K562 (cell line): ENCODE results near the gene FSCN2. TPM values are rescaled to one million over a fixed set of nuclear protein-coding genes. Genes with fewer than 3 reads are reported as not detected.

Experiments
- ATAC-seq: fragments of 200-7000 bp; cut with Tn5 transposase; 3 replicates; pipeline ENCODE4 v1.9.1; 2020; ENCODE audit warnings: moderate library complexity
- BruUV-seq: library from RNA; stranded (reverse); fragments of 400-500 nt; replicated peaks from 2 replicates; lab custom pipeline; 2021; lab: Mats Ljungman, UMichigan
- CTCF ChIA-PET: fragments of 300-600 bp; formaldehyde crosslinking; extraction: SDS; loops from one replicate; lab custom pipeline; 2021; ENCODE audit warnings: low intra/inter-chr PET ratio; lab: Yijun Ruan, JAX
- POLR2A ChIA-PET: fragments of 300-600, 350-650 bp; sonication (Branson Sonifier 250); formaldehyde crosslinking; extraction: SDS; loops from one replicate; lab custom pipeline; 2021; ENCODE audit warnings: antibody characterized with exemption, inconsistent platforms; lab: Yijun Ruan, JAX
- DNase-seq, 4 experiments: peaks; one replicate each; pipeline versions ENCODE4 v3.0.0 to v3.0.0-alpha.2; 2011 to 2018; ENCODE audit warnings: low spot score in 3 of 4, mixed read lengths in 3 of 4; ENCODE audit errors: extremely low read depth in 1 of 4
- FAIRE-seq: peaks from 2 replicates; lab custom pipeline; 2011; peaks lifted over from hg19 to GRCh38; lab: Jason Lieb, UNC
- H2AFZ ChIP-seq: 2 replicates; pipeline ENCODE4 v1.6.0; 2011; ENCODE audit warnings: low read depth, low read length, control low read depth, inconsistent platforms
- H3K27ac ChIP-seq: fragments of 200-600 bp; 3 replicates; pipeline ENCODE4 v1.8.0; 2011; ENCODE audit warnings: low read depth, mild to moderate bottlenecking, control low read depth, inconsistent platforms, low read length, moderate library complexity, mixed read lengths; ENCODE audit errors: extremely low read depth
- H3K27me3 ChIP-seq, 2 experiments: fragments of 300-600 bp in 1 of 2; 2 replicates in 1 of 2; 3 replicates in 1 of 2; pipeline versions ENCODE4 v1.6.0 to v1.8.0; 2011; ENCODE audit warnings: inconsistent platforms in 2 of 2, low read length in 2 of 2, mild to moderate bottlenecking in 1 of 2, mixed read lengths in 1 of 2, moderate library complexity in 1 of 2; ENCODE audit not compliant: control insufficient read depth in 2 of 2, insufficient read depth in 2 of 2
- H3K36me3 ChIP-seq: fragments of 300-600 bp; 3 replicates; pipeline ENCODE4 v1.8.0; 2011; ENCODE audit warnings: mild to moderate bottlenecking, low read length, inconsistent platforms; ENCODE audit not compliant: control insufficient read depth, insufficient read depth
- H3K4me1 ChIP-seq, 2 experiments: fragments of 200-600 bp in 1 of 2; replicated peaks in 1 of 2; 2 replicates in 1 of 2; 3 replicates in 1 of 2; pipeline versions ENCODE4 v1.5.1 to v1.8.0; 2011; ENCODE audit warnings: inconsistent platforms in 2 of 2, low read length in 2 of 2, mild to moderate bottlenecking in 1 of 2, mixed read lengths in 1 of 2, moderate library complexity in 1 of 2; ENCODE audit not compliant: control insufficient read depth in 2 of 2, insufficient read depth in 2 of 2
- H3K4me2 ChIP-seq: 2 replicates; pipeline ENCODE4 v1.6.1; 2011; ENCODE audit warnings: low read length, control low read depth, inconsistent platforms, mixed read lengths; ENCODE audit not compliant: insufficient read depth
- H3K4me3 ChIP-seq: fragments of 200-600 bp; sonication (generic), shearing (Covaris generic); 2 replicates; pipeline ENCODE4 v1.5.1; 2016; ENCODE audit warnings: control low read depth, inconsistent platforms
- H3K79me2 ChIP-seq: fragments of 200-600 bp; 3 replicates; pipeline ENCODE4 v1.8.0; 2011; ENCODE audit warnings: low read length, inconsistent platforms; ENCODE audit not compliant: control insufficient read depth, insufficient read depth
- H3K9ac ChIP-seq, 2 experiments: 2 replicates each; pipeline versions ENCODE4 v1.6.0 to v1.6.1; 2011; ENCODE audit warnings: low read depth in 2 of 2, low read length in 2 of 2, control low read depth in 1 of 2, inconsistent platforms in 1 of 2, mild to moderate bottlenecking in 1 of 2, mixed read lengths in 1 of 2; ENCODE audit not compliant: insufficient read depth in 1 of 2
- H3K9me1 ChIP-seq: one replicate; pipeline ENCODE4 v1.6.0; 2011; ENCODE audit warnings: inconsistent platforms, mild to moderate bottlenecking, low read length, moderate library complexity; ENCODE audit not compliant: control insufficient read depth, insufficient read depth
- H3K9me3 ChIP-seq: replicated peaks from 2 replicates; pipeline ENCODE4 v1.5.1; 2011; ENCODE audit warnings: low read depth, low read length, inconsistent platforms; ENCODE audit not compliant: control insufficient read depth, insufficient read depth
- H4K20me1 ChIP-seq: replicated peaks from 2 replicates; pipeline ENCODE4 v1.6.1; 2011; ENCODE audit warnings: low read length, inconsistent platforms, mixed read lengths; ENCODE audit not compliant: control insufficient read depth, insufficient read depth
- CHD2 ChIP-seq: IDR thresholded peaks from 2 replicates; pipeline ENCODE4 v1.6.1; 2011; ENCODE audit warnings: low read depth, low read length
- KLF1 ChIP-seq: fragments of 450-650 bp; IDR thresholded peaks from 2 replicates; pipeline ENCODE4 v1.6.1; 2016; ENCODE audit warnings: missing genetic modification characterization, missing compliant biosample characterization
- MTF1 ChIP-seq: fragments of 250-450 bp; sonication (Bioruptor Pico); IDR thresholded peaks from 2 replicates; pipeline ENCODE4 v1.9.0; 2021; ENCODE audit warnings: moderate library complexity, mild to moderate bottlenecking, inconsistent platforms, borderline replicate concordance
- MYNN ChIP-seq, 2 experiments: sonication (generic); formaldehyde crosslinking in 1 of 2; IDR thresholded peaks; 2 replicates each; pipeline versions ENCODE4 v1.5.0 to v1.6.1; 2016 to 2020; ENCODE audit warnings: antibody characterized with exemption in 1 of 2, missing genetic modification reagents in 1 of 2
- SMARCA5 ChIP-seq: fragments of 450-650 bp; IDR thresholded peaks from 2 replicates; pipeline ENCODE4 v1.6.1; 2016
- TCF15 ChIP-seq: fragments of 250-450 bp; sonication (Bioruptor Pico); IDR thresholded peaks from 2 replicates; pipeline ENCODE4 v1.8.0; 2022; ENCODE audit warnings: moderate library complexity, mild to moderate bottlenecking, inconsistent platforms
- whole genome bisulfite sequencing: fragments of 100-300 bp; shearing (Covaris generic); methylation state at CpG from one replicate; pipeline ENCODE4 v1.1.6; 2016; ENCODE audit warnings: low coverage, mixed read lengths; ENCODE audit not compliant: insufficient coverage; ENCODE audit errors: missing lambda C conversion rate; 5-methylcytosine and 5-hydroxymethylcytosine counted together
- in situ Hi-C: fragments of 300-500 bp; cut with MboI; formaldehyde crosslinking; loops from 4 replicates; pipeline ENCODE4 v1.15.0; 2018; ENCODE audit warnings: inconsistent platforms, mixed read lengths
- intact Hi-C: fragments of 100-400 bp; cut with micrococcal nuclease; formaldehyde crosslinking; loops from 2 replicates; pipeline ENCODE4 v1.14.2; 2022
- polyA plus RNA-seq, 8 experiments: library from polyadenylated mRNA; depleted of rRNA in 4 of 8; stranded (reverse) in 5 of 8; unstranded in 3 of 8; fragments of >200 nt; fragmentation: Nextera tagmentation in 2 of 8; fragmentation: Illumina TruSeq in 1 of 8; extraction: Ambion mirVana in 2 of 8; extraction: Trizol in 1 of 8; gene quantifications; 2 replicates each; pipeline versions ENCODE4 v1.2.1 to v1.2.3, GENCODE V29; 2011 to 2014; ENCODE audit warnings: inconsistent platforms in 1 of 8, missing spikeins in 1 of 8
- total RNA-seq, 7 experiments: library from RNA; depleted of rRNA in 6 of 7; stranded (reverse); fragments of >200 nt in 6 of 7; fragmentation: Illumina TruSeq in 2 of 7; extraction: Trizol in 2 of 7; gene quantifications; 2 replicates each; pipeline versions ENCODE4 v1.2.1 to v1.2.3, GENCODE V29; 2011 to 2021; ENCODE audit warnings: low replicate concordance in 1 of 7

FSCN2 gene
- total and polyA plus RNA-seq, 9 of the 15 experiments (the other 6 are each of a cell fraction or from before 2014, with no cell fraction given) = 0.08 TPM; not detected in 8

GRCh38 chr17:81576621-81577277, 48.6 kb downstream of the FSCN2 start:
- Histone ChIP-seq H3K27me3 (no peaks in the 10 kb centered on the region), H3K79me2 (peaks cover 11% of the 10 kb centered on the region; the same call in 2 of the 3 replicates), H3K9ac (peak overlapping the region in 1 of 2 experiments; percentile 59; a peak in 2 of 4 replicates), H3K36me3 (peaks cover 91% of the 10 kb centered on the region; the same call in 2 of the 3 replicates), H3K4me1 (peaks cover 10 to 19% of the 10 kb centered on the region in 2 experiments; a peak in 4 of 5 replicates), H3K4me3 (no peak overlapping the region), H3K4me2 (no peak overlapping the region), H3K9me3 (no peaks in the 10 kb centered on the region), H3K27ac (no peak overlapping the region), H2AFZ (no peak overlapping the region), H3K9me1 (no peaks in the 10 kb centered on the region), H4K20me1 (peaks cover 7% of the 10 kb centered on the region)
- no TSS peak for BruUV-seq
- CTCF ChIA-PET = no interaction called here
- TF ChIP-seq CHD2 (no peak), TCF15 (CRISPR knock-in tag) (no peak), KLF1 (tag) (no peak), MYNN (IDR thresholded peaks at IDR 0.05) (no peak), MYNN (CRISPR knock-in tag; IDR thresholded peaks at IDR 0.05) (no peak), MTF1 (no peak), SMARCA5 (no peak)
- FAIRE-seq (no peak), ATAC-seq (no peak), DNase-seq (no peak)
- 94% methylated on average over 17 of the region's 17 CpGs for WGBS
- in situ Hi-C loops (no loop called here), intact Hi-C loops (no loop called here)
- POLR2A ChIA-PET = interaction anchor here (0.9 to 1.2 kb wide), 4 partner anchors 10 to 24 kb away, joined by 3 to 11 read pairs (median 4); no protein-coding TSS in a partner anchor
